Measurements from ENCODE around the gene CCDC88A.

GRCh38 chr2:55391615-55392242 lies 27.9 kb downstream of the CCDC88A start:
- TF ChIP-seq POLR2A (IDR thresholded peaks at IDR 0.05), result no peak
- TF ChIP-seq, protein P1, sequence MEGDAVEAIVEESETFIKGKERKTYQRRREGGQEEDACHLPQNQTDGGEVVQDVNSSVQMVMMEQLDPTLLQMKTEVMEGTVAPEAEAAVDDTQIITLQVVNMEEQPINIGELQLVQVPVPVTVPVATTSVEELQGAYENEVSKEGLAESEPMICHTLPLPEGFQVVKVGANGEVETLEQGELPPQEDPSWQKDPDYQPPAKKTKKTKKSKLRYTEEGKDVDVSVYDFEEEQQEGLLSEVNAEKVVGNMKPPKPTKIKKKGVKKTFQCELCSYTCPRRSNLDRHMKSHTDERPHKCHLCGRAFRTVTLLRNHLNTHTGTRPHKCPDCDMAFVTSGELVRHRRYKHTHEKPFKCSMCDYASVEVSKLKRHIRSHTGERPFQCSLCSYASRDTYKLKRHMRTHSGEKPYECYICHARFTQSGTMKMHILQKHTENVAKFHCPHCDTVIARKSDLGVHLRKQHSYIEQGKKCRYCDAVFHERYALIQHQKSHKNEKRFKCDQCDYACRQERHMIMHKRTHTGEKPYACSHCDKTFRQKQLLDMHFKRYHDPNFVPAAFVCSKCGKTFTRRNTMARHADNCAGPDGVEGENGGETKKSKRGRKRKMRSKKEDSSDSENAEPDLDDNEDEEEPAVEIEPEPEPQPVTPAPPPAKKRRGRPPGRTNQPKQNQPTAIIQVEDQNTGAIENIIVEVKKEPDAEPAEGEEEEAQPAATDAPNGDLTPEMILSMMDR (IDR thresholded peaks at IDR 0.05), result no peak

All from adrenal gland (tissue), 5 donors.